HL-60 (cell line): ENCODE data around the gene TBL1X.

Experiments
- DNase-seq, 2 experiments: peaks; one replicate each; pipeline ENCODE4 v3.0.0-alpha.2; 2010 to 2020; ENCODE audit warnings: low read depth in 1 of 2, low spot score in 1 of 2
- H3K27ac ChIP-seq: fragments of 250-450 bp; sonication (Bioruptor Pico); replicated peaks from 2 replicates; pipeline ENCODE4 v1.5.1; 2020; ENCODE audit warnings: mild to moderate bottlenecking, moderate library complexity
- H3K27me3 ChIP-seq: fragments of 250-450 bp; sonication (Bioruptor Pico); 2 replicates; pipeline ENCODE4 v1.5.1; 2021; ENCODE audit warnings: mild to moderate bottlenecking, moderate library complexity; ENCODE audit not compliant: insufficient read depth, poor library complexity, severe bottlenecking
- H3K4me3 ChIP-seq: replicated peaks from 2 replicates; pipeline ENCODE4 v1.5.1; 2011; ENCODE audit warnings: mild to moderate bottlenecking, control low read depth, low read length; ENCODE audit not compliant: insufficient read depth
- GABPA ChIP-seq: IDR thresholded peaks from 2 replicates; pipeline ENCODE4 v1.6.1; 2012; ENCODE audit warnings: low read depth
- POLR2AphosphoS5 ChIP-seq: IDR thresholded peaks from 2 replicates; pipeline ENCODE4 v1.6.1; 2012; ENCODE audit warnings: low read depth
- SPI1 ChIP-seq: IDR thresholded peaks from 2 replicates; pipeline ENCODE4 v1.6.1; 2012; ENCODE audit warnings: low read depth, mild to moderate bottlenecking, borderline replicate concordance
- TF ChIP-seq, protein P1 (sequence below): IDR thresholded peaks from one replicate; pipeline ENCODE4 v1.5.1; 2011; ENCODE audit warnings: low read length, control low read depth, inconsistent platforms; ENCODE audit not compliant: insufficient read depth
- TF ChIP-seq, protein P2 (sequence below): IDR thresholded peaks from 2 replicates; pipeline ENCODE4 v1.6.1; 2012; ENCODE audit warnings: low read depth; ENCODE audit not compliant: insufficient replicate concordance

The TBL1X gene

DNA sequence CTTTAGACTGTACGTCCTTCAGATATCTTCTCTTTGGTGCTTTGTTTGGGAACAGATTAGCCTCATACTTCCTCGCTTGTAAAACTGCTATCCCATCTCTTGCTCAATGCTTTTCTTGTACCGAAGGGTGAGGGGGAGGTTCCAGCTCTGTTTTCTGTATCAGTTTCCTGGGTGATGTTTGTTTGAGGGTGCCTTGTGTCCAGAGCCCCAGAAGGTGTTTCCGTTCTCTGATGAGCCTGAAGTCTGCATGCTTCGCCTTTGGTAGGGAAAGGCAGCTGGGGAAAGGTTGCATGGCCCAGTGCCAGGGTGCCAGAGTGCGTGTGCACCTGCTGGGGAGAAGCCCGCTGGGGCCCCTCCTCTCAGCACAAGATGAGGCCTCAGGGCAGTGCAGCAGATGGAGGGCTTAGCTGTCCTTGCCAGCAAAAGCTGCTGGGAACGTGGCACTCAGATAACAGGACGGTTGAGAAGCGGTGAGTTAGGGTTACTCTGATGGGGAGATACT, 73.7 kb downstream of the TBL1X start:
- no peaks in the 10 kb centered on the region for H3K27me3 ChIP-seq
- H3K27ac ChIP-seq, result no peak overlapping the region
- TF ChIP-seq SPI1 (no peak), GABPA (no peak), POLR2AphosphoS5 (no peak)
- TF ChIP-seq, protein P1, sequence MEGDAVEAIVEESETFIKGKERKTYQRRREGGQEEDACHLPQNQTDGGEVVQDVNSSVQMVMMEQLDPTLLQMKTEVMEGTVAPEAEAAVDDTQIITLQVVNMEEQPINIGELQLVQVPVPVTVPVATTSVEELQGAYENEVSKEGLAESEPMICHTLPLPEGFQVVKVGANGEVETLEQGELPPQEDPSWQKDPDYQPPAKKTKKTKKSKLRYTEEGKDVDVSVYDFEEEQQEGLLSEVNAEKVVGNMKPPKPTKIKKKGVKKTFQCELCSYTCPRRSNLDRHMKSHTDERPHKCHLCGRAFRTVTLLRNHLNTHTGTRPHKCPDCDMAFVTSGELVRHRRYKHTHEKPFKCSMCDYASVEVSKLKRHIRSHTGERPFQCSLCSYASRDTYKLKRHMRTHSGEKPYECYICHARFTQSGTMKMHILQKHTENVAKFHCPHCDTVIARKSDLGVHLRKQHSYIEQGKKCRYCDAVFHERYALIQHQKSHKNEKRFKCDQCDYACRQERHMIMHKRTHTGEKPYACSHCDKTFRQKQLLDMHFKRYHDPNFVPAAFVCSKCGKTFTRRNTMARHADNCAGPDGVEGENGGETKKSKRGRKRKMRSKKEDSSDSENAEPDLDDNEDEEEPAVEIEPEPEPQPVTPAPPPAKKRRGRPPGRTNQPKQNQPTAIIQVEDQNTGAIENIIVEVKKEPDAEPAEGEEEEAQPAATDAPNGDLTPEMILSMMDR, result no peak
- TF ChIP-seq, protein P2, sequence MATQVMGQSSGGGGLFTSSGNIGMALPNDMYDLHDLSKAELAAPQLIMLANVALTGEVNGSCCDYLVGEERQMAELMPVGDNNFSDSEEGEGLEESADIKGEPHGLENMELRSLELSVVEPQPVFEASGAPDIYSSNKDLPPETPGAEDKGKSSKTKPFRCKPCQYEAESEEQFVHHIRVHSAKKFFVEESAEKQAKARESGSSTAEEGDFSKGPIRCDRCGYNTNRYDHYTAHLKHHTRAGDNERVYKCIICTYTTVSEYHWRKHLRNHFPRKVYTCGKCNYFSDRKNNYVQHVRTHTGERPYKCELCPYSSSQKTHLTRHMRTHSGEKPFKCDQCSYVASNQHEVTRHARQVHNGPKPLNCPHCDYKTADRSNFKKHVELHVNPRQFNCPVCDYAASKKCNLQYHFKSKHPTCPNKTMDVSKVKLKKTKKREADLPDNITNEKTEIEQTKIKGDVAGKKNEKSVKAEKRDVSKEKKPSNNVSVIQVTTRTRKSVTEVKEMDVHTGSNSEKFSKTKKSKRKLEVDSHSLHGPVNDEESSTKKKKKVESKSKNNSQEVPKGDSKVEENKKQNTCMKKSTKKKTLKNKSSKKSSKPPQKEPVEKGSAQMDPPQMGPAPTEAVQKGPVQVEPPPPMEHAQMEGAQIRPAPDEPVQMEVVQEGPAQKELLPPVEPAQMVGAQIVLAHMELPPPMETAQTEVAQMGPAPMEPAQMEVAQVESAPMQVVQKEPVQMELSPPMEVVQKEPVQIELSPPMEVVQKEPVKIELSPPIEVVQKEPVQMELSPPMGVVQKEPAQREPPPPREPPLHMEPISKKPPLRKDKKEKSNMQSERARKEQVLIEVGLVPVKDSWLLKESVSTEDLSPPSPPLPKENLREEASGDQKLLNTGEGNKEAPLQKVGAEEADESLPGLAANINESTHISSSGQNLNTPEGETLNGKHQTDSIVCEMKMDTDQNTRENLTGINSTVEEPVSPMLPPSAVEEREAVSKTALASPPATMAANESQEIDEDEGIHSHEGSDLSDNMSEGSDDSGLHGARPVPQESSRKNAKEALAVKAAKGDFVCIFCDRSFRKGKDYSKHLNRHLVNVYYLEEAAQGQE, result no peak
- no peak overlapping the region for H3K4me3 ChIP-seq
- no peak for DNase-seq

DNA sequence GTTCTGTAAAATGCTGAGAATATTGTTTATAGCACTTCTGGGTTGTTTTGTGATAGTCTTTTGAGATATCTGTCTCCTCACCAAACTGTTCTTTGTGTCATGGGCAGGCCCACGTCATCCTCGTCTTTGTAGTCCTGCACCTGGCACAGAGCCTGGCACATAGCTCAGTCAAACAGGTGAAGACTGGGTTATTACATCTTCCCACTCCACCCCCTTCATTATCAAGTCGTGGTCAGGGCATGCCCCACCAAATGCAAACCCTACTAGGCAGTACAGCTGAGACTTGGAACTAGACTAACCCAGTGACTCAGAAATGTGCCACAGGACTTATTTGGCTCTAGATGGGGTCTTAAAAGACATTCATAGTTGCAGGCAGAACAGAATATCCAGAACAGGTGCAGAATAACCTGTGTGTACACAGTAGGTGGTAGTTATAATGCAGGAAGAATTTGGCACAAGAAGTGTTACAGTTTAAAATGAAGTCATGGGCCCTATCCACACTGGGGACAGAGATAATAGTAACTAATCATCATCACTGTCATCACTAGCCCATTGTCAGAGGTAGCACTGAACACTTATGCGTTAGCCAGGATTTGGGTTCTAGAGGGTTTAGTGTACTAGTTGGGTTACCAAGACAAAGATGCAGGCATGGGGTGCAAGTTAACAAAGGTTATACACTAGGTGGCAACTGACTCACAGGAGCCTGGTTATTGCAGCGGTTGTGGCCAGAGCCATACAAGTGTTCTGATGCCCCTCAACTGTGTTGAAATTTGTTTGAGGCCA, 74.9 kb downstream of the TBL1X start:
- TF ChIP-seq, protein P2, result no peak
- TF ChIP-seq SPI1, result no peak
- TF ChIP-seq POLR2AphosphoS5, result no peak
- no peak for TF ChIP-seq GABPA
- TF ChIP-seq, protein P1, result no peak
- Histone ChIP-seq H3K27me3 (no peaks in the 10 kb centered on the region), H3K27ac (no peak overlapping the region), H3K4me3 (no peak overlapping the region)
- no peak for DNase-seq

DNA sequence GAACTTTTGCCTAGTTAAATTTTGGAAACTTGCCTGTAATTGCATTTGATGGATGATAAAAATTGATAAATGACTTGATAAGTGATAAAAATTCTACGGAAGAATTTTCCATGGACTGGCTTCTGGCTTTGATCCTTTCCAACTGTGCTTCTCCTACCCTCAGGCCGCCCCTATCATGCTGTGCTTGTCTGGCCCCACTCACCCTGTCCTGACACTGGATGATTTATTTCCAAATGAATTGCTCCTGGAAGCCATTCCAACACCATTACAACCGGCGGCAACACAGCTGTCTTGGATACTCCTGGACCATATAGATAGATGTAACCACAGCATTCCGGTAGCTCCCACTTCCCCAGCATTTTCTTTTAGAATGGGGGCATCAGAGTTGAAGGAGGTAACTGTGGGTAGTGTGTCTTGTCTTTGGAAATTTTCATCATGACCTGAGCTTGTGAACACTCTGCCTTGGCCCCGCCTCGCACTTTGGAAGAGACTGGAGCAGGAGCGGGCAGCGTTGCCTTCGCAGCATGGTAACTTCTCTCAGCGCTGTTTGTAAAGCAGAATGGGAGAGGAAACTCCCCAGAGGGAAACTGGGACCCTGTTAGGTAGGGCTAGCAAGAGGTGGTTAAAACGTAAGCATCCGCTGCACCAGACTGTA, 77.4 kb downstream of the TBL1X start:
- DNase-seq, result no peak
- Histone ChIP-seq H3K4me3 (no peak overlapping the region), H3K27me3 (no peaks in the 10 kb centered on the region), H3K27ac (no peak overlapping the region)
- TF ChIP-seq, protein P2, result no peak
- TF ChIP-seq SPI1, result no peak
- TF ChIP-seq, protein P1, result no peak
- TF ChIP-seq GABPA, result no peak
- TF ChIP-seq POLR2AphosphoS5, result no peak
